ENCODE results near the gene UTF1.

Gene UTF1

GRCh38 chr10:133196936-133197758 is 32.9 kb upstream of the UTF1 start:
- no peak for DNase-seq

- no peak for DNase-seq
Observed at GRCh38 chr10:133197786-133198185, 32.2 kb upstream of the UTF1 start.

GRCh38 chr10:133198206-133198605 is 31.8 kb upstream of the UTF1 start:
- DNase-seq: no peak

GRCh38 chr10:133198621-133199487 is 31.2 kb upstream of the UTF1 start:
- no peak for DNase-seq

- no peak for DNase-seq
Observed at GRCh38 chr10:133199488-133199885, 30.5 kb upstream of the UTF1 start.

GRCh38 chr10:133199992-133200611 is 29.9 kb upstream of the UTF1 start:
- no peak for DNase-seq

- DNase-seq: no peak
Observed at GRCh38 chr10:133200621-133201031, 29.4 kb upstream of the UTF1 start.

GRCh38 chr10:133201151-133201947 is 28.7 kb upstream of the UTF1 start:
- DNase-seq: no peak

- no peak for DNase-seq
Observed at GRCh38 chr10:133201948-133202725, 27.9 kb upstream of the UTF1 start.

GRCh38 chr10:133202778-133203651 is 27.0 kb upstream of the UTF1 start:
- DNase-seq: no peak

- DNase-seq: no peak
Observed at GRCh38 chr10:133203652-133204195, 26.3 kb upstream of the UTF1 start.

- no peak for DNase-seq
Observed at GRCh38 chr10:133204226-133205015, 25.6 kb upstream of the UTF1 start.

GRCh38 chr10:133205146-133205545 is 24.9 kb upstream of the UTF1 start:
- no peak for DNase-seq

GRCh38 chr10:133206356-133207040 is 23.5 kb upstream of the UTF1 start:
- no peak for DNase-seq

GRCh38 chr10:133207041-133207600 is 22.9 kb upstream of the UTF1 start:
- no peak for DNase-seq

GRCh38 chr10:133207627-133208026 is 22.4 kb upstream of the UTF1 start:
- no peak for DNase-seq

GRCh38 chr10:133208466-133208865 is 21.6 kb upstream of the UTF1 start:
- no peak for DNase-seq

GRCh38 chr10:133209117-133209516 is 20.9 kb upstream of the UTF1 start:
- no peak for DNase-seq

- DNase-seq: no peak
Observed at GRCh38 chr10:133209641-133210040, 20.4 kb upstream of the UTF1 start.

Data from NCI-H748 treated with DMSO at 0.1 percent for 48 hours (cell line).